OCI-LY3 (cell line): ENCODE measurements around the gene SLC38A7.

ENCODE experiments used
- CTCF ChIP-seq: fragments of 200-600, 300-600 bp; sonication (generic); IDR thresholded peaks from 2 replicates; pipeline ENCODE4 v1.5.1; 2014; ENCODE audit warnings: antibody characterized with exemption, low read length, low read depth
- EZH2phosphoT487 ChIP-seq: fragments of 200-600 bp; shearing (Covaris generic); IDR thresholded peaks from 2 replicates; pipeline ENCODE4 v1.6.1; 2018; ENCODE audit warnings: antibody characterized with exemption, mixed run types, low read depth

DNA sequence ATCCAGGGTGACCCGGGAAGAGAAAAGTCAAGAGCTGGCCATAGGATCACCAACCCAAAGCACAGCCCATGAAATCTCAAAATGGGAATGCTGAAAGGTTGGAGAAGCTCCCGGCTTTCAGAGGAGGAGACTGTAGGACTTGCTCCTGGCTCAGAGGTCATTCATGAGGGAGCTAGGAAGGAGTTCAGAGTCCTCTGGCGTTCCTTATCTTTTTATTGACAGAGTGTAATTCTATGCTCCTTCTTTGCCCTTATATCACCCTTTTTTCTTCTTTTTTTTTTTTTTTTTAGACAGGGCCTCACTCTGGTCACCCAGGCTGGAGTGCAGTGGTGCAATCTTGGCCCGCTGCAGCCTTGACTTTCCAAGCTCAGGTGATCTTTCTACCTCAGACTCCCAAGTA is 27.7 kb downstream of the SLC38A7 start:
- TF ChIP-seq CTCF (no peak), EZH2phosphoT487 (no peak)
